GM10248 (cell line): ENCODE measurements around the gene DNAJC16.
A peak's percentile ranks its signal among the peaks of the same experiment; 100 is the strongest.
"Not testable (repeated sequence)": the region's sequence is repeated elsewhere in the genome, so short reads cannot be mapped to it uniquely, and the experiment has no call there.

Experiments
- CTCF ChIA-PET: fragments of 300-600 bp; sonication (Branson Sonifier 250); formaldehyde crosslinking; extraction: SDS; loops from one replicate; lab custom pipeline; 2021; ENCODE audit warnings: antibody characterized with exemption; lab: Yijun Ruan, JAX
- POLR2A ChIA-PET: fragments of 350-650 bp; sonication (Branson Sonifier 250); formaldehyde crosslinking; extraction: SDS; loops from one replicate; lab custom pipeline; 2020; ENCODE audit warnings: antibody characterized with exemption; lab: Yijun Ruan, JAX
- DNase-seq: peaks from one replicate; pipeline ENCODE4 v3.0.0; 2012; ENCODE audit errors: extremely low spot score
- TF ChIP-seq, protein P1 (sequence below): IDR thresholded peaks from 2 replicates; pipeline ENCODE4 v1.5.1; 2012; ENCODE audit warnings: mild to moderate bottlenecking, low read depth; ENCODE audit errors: extremely low read depth, missing control alignments, control extremely low read depth

DNAJC16 gene

GRCh38 chr1:15526490-15527339 lies at the start of gene DNAJC16:
DNAJC16 (plus strand) TSS chr1:15526848; CDS start chr1:15529106, 2,258 bp downstream.
- TF ChIP-seq, protein P1, sequence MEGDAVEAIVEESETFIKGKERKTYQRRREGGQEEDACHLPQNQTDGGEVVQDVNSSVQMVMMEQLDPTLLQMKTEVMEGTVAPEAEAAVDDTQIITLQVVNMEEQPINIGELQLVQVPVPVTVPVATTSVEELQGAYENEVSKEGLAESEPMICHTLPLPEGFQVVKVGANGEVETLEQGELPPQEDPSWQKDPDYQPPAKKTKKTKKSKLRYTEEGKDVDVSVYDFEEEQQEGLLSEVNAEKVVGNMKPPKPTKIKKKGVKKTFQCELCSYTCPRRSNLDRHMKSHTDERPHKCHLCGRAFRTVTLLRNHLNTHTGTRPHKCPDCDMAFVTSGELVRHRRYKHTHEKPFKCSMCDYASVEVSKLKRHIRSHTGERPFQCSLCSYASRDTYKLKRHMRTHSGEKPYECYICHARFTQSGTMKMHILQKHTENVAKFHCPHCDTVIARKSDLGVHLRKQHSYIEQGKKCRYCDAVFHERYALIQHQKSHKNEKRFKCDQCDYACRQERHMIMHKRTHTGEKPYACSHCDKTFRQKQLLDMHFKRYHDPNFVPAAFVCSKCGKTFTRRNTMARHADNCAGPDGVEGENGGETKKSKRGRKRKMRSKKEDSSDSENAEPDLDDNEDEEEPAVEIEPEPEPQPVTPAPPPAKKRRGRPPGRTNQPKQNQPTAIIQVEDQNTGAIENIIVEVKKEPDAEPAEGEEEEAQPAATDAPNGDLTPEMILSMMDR, result no peak
- POLR2A ChIA-PET, result interaction anchor here (0.9 kb wide), 1 partner anchor 1775 kb away, joined by 4 read pairs; no protein-coding TSS in a partner anchor
- CTCF ChIA-PET, result no interaction called here
- peak; percentile 91 for DNase-seq

- ChIA-PET POLR2A (no interaction called here), CTCF (interaction anchor here (1.9 kb wide), 1 partner anchor 46 kb away, joined by 4 read pairs; no protein-coding TSS in a partner anchor)
- TF ChIP-seq, protein P1, result no peak
- no peak for DNase-seq
These were observed 49.7 kb upstream of the DNAJC16 start for GRCh38 chr1:15476927-15477326.

DNA sequence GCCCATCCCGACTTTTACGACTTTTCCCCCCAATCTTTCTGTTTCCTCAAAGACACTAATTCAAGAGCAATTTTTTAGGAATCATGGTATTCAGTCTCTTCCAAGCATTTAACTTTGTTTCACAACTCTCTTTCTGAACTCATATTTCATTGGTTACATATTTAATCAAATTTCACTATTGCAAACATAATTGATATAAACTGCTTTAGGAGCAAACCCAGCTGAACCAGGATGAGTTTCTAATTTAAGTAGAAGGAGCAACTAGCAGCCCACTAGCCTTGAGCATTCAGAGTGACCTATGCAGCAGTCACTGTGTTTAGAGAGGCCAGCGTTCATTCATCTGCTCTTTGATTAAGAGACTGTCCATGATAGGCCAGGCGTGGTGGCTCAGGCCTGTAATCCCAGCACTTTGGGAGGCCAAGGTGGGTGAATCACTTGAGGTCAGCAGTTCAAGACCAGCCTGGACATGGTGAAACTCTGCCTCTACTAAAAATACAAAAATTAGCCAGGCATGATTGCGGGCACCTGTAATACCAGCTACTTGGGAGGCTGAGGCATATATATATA lies 48.9 kb upstream of the DNAJC16 start:
- TF ChIP-seq, protein P1, result no peak
- ChIA-PET CTCF (no interaction called here), POLR2A (no interaction called here)
- no peak for DNase-seq

GRCh38 chr1:15479654-15480347 lies 46.8 kb upstream of the DNAJC16 start:
- POLR2A ChIA-PET, result no interaction called here
- CTCF ChIA-PET, result no interaction called here

GRCh38 chr1:15482455-15482854 lies 44.2 kb upstream of the DNAJC16 start:
- DNase-seq, POLR2A ChIA-PET, CTCF ChIA-PET: not testable (repeated sequence)

More at GRCh38 chr1:15479654-15480347, 46.8 kb upstream of the DNAJC16 start:
- no peak for DNase-seq
- TF ChIP-seq, protein P1, result no peak

- POLR2A ChIA-PET, DNase-seq, CTCF ChIA-PET: not testable (repeated sequence)
These were observed 43.6 kb upstream of the DNAJC16 start for GRCh38 chr1:15482983-15483543.

DNA sequence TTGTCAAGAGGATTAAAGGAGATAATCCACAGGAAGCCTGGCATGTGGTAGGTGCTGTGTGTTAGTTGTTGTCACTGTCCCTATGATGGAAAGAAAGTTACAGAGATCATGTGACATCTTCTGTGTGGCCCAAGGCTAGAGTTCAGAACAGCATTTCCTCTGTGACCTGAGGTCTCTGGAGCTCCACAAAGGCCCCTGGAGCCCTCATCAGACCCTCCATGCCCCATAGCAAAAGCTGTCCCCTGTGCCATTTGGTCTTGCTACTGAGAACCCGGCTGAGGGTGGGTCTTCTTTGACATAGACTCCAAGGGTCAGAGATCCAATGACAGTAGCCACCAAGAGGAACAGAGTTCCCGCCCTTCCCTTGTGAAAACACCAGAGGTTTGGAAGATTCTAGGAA lies 42.7 kb upstream of the DNAJC16 start:
- TF ChIP-seq, protein P1, result no peak
- ChIA-PET POLR2A (no interaction called here), CTCF (no interaction called here)
- no peak for DNase-seq

DNA sequence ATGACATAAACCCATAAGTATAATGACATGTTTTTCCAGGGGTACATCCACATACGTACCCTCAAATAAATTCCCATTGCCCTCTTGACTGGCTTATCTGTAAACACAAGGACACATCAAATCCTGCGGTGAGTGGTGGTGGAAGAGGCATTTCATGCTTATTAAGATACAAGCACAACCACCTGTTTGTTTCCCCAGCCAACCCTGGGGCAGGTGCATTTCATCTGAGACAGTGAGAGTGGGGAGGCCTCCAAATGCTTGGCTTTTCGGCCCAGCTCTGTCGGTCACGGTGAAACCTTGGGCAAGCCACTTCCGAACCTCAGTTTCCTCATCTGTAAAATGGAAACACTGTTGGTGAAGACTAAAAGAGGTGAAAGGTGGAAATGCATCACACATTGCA lies 42.2 kb upstream of the DNAJC16 start:
- DNase-seq, POLR2A ChIA-PET, CTCF ChIA-PET: not testable (repeated sequence)
